Left kidney (tissue), 2 donors: ENCODE measurements around the gene TESK1. TPM values are rescaled to one million over a fixed set of nuclear protein-coding genes. Genes with fewer than 3 reads are reported as not detected.
"Not testable (repeated sequence)": the region's sequence is repeated elsewhere in the genome, so short reads cannot be mapped to it uniquely, and the experiment has no call there.

Source experiments
- DNase-seq: peaks from one replicate; pipeline ENCODE4 v3.0.0-alpha.2; 2013
- polyA plus RNA-seq: library from polyadenylated mRNA; unstranded; fragments of 120-200 nt; gene quantifications from one replicate; pipeline ENCODE4 v1.2.1, GENCODE V29; 2013; ENCODE audit not compliant: insufficient read length

Gene TESK1
- polyA plus RNA-seq, 1 donor: 39.3 TPM

DNA sequence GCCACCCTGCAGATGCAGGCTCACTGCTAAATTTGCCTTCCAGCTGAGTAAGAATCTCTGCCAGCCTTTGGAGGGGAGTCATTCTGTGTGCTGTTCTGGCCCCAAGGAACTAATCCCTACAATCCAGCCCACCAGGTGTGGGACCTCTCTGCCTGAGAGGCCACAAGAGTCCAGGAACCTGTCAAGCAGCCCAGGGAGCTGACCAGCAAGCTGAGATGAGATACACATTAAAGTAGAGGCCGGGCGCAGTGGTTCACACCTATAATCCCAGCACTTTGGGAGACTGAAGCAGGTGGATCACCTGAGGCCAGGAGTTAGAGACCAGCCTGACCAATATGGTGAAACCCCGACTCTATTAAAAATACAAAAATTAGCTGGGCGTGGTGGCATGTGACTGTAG, 7.0 kb downstream of the TESK1 start:
- not testable (repeated sequence) for DNase-seq

DNA sequence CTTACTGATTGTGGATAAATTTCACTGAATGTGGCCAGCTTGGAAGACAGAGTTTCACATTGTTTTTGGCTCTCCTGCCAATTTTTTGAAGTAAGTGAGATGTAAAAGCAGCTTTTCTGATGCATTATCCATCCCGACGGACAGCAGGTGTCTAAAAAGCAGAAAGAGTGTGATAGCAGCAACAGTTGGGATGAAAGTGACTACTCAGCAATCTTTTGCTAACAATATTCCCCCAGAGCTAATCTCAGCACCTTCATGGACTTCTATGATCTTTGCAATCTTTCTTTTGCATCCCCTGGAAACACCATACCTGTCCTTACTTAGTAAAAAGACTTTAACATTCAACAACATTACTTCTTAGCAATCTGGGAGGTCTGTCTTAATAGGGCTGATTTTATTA, 7.8 kb downstream of the TESK1 start:
- no peak for DNase-seq

DNA sequence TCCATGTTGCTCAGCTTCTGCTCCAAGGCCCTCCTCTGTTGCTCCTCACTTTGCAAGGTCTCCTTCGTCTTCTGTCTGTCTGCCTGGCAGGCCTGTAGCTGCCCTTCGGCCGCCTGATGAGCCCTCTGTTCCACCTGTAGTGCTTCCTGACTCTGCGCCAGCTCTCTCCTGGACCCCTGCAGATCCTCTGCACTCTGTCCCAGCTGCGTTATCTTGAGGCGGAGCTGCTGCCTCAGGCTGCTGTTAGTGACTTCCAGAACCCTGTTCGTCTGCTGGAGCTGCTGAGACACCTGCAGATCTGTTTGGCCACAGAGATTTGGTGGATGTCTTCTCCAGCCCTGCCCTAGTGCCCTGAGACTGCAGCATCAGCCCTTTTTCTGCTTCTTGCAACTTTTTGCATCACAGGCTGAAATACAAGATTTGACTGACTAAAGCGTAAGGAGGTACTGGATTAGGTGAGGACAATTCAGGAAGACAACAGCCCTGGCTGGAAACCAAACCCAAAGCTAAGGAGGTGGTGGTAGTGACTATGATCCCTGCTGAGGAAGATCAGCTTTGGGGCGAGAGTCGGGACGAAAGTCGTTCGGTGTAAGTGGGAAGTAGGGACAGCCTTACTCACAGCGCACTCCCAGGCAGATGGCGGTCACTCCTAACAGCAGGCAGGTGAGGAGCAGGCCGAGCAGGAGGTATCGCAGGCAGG, 11.1 kb downstream of the TESK1 start:
- no peak for DNase-seq

DNA sequence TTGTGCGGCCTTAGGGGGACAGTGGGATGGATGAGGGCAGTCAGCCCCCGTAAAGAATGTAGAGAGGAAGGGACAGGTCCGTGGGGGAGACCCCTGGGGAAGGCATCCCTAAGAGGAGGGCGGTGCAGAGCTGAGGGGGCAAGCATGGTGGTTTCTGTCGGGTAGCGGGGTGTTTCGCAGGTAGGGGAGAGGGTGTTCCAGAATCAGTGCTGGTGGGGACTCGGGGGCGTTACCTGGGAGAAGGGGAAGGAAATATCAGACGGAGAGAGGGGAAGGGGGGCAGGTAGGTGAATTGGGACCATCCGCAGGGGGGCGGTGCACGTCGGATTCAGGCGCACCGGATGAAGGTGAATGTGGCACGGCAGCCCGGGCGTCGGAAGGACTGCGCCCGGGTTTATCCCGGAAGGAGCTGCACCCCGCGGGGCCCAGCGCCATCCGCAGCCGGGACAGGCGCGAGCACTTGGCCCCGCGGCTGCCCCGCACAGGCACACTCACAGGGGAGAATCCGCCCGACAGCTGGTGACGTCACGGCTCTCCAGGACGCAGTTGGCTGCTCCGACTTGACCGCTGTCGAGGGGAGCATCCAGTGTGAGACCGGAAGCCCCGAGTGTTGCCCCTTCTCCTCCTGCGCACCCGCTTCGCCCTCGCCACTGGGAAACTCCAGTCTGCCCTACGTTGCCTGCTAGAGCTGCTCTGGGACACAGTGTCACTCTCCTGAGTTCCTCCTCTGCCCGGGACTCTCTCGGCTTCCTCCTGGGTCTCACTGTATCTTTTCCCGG, 11.8 kb downstream of the TESK1 start:
- DNase-seq: peak; percentile 50

DNA sequence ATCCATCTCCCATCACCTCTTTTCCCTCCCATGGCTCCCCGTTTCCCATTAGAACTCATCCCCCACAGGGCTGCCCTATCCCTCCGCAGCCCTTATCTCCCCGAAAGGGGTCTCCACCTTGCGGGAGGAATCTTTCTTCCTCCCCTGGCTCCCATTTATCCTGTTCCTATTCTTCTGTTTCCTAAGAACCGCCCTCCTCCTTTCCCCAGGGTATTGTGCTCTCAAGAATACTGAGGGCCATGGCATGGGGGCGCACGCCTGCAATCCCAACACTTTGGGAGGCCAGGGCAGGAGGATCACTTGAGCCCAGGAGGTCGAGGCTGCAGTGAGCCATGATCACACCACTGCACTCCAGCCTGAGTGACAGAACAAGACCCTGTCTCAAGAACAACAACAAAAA, 12.5 kb downstream of the TESK1 start:
- no peak for DNase-seq

DNA sequence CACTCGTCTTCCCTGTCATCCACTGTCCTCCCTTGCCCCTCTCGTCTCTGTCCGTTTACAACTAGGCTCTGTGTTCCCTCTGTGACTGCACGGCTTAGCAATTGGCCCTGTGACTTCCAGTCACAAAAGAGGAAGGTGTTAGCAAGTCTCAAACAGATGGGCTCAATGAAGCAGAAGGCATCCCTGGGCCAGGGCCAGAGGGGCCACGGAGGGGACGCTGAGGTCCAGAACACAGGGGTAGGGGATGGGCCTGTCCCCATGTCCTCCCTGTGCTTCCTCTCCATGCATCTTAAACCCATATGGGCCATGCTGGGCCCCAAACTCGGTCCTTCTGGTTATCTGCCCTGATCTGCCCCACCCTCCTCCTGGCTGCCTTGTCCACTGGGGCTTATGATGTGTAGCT, 13.3 kb downstream of the TESK1 start, which contains the start of gene CD72:
CD72 (minus strand) TSS at position 89 of the 403 bp plus-strand sequence. CDS start 110 bp downstream, outside the sequence.
- no peak for DNase-seq

DNA sequence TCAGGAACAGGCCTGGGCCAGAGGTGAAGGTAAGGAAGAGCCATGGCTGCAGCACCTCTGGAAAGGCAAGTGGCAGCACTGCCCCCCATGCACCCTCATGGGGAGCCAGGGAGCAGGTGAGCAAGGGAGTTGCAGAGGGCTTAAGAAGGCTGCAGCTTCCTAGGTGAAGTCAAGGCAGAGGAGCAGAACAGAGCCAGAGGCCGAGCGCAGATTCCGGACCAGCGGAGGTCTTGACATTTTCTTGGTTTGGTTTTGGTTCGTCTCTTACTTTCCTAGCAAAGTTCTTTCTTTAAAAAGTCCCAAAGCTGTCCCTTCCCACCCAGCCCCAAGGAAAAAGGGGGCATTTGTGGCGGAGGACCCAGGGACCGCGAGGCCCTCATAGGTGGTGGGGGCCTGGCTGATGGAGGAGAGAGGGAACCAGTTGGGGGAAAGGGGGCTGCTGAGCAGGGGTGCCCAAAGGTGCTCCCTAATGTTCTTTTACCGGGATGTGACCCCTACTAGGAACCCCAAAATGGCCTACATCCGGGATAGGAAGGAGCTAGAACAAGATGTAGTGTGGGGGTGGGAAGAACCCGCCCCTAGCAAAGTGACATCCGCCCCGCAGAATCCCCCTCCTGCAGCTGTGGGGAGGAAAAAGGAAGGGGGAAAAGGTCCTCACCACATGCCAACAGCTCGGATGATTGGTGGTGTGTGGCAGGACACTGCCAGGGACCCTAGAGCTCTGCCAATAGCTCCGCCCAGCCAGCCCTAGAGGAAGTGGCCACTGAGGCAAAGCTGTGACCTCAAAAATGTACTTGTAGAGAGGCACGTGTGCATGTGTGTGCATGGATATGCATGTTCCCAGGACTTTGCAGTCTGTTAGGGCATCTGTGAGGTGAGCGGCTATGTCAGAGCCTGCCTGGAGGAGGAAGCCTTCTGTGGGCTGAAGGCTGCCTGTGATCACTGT, 14.1 kb downstream of the TESK1 start:
- no peak for DNase-seq

DNA sequence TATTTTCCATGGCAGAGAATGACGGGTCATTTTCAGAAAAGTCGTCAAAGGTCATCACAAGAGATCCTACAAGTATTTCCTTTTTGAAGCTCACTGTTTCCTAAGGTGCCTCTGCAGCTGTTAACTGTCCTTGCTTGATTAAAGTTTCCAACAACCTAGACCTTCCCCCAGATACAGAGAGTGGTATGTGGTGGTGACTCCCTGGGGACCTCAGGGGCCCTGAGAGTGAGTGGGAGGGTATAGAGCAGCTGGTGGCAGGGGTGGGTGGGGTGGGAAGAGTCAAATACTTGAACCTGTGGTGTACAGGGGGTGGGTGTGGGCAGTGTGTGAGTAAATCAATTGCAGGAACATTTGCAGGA, 14.7 kb downstream of the TESK1 start:
- no peak for DNase-seq

DNA sequence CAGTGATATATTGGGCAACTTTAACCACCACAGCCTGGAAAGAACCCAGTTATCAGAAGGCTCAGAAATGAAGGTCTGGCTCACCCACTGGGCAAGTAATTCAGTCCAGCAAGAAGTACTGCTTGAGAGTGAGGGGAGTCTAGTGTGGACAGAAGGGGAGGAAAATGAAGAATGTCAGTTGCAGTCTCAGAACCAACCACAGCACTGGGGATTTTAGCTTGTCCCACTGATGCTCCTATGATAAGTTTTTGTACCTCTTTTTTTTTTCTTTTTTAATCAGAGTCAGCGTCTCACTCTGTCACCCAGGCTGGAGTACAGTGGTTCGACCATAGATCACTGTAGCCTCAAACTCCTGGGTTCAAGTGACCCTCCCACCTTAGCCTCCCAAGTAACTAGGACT, 22.5 kb downstream of the TESK1 start:
- DNase-seq: no peak

DNA sequence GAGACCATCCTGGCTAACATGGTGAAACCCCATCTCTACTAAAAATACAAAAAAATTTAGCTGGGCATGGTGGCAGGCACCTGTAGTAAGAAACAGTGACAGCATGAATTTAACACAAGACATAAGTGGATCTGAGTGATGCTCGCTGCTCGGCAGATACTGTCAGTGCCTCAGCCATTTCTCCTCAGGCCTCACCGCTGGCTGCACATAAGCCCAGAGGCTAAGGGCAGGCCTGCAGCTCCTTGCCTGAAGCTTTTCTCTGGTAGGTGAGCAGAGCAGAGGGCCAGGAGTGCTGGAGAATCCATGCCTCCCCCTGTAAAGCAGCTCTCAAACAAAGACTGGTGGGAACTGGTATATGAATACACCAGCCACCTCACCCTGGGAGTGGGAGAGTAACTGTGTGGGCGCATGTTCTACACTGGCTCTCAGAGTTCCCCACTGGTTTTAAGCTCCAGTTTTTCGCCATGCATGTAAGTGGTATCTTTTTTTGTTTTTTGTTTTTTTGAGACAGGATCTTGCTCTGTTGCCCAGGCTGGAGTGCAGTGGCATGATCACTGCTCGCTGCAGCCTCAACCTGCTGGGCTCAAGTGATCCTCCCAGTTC, 23.4 kb downstream of the TESK1 start:
- DNase-seq: no peak

DNA sequence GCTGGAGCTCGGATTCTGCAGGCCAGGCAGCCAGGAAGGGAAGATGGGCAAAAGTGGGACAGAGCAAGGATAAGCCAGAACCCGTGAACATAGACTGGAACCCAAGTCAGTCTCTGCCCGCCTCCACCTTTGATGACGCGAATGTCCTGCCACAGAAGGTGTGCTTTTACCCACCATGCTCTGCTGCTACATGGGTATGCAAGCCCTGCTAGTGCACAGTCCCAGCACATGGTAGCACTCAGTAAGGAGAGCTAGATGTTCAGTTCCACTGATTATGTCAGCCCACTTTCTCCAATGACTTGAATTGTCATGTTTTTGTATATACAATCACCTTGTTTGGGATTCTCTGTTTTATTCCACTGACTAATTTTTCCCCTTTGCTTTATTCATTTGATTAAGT, 24.5 kb downstream of the TESK1 start:
- no peak for DNase-seq

DNA sequence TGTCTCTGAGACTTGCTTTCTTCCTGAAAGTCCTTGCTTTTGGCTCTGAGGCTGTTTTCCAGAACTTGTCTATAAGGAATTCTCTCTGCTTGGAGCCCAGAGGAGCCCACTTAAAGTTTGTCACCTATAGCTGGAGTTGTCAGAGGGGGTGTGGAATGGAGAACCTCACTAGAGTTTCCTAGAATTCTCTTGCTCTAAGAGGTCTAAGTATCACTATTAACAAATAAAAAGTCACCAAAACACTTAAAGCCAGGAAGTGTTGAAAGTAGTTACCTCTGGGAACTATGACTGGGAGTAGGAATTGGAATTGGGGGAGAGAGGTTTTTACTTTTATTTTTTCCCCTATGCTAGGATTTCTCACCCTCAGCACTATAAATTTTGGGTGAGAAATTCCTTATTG, 30.7 kb downstream of the TESK1 start:
- no peak for DNase-seq

DNA sequence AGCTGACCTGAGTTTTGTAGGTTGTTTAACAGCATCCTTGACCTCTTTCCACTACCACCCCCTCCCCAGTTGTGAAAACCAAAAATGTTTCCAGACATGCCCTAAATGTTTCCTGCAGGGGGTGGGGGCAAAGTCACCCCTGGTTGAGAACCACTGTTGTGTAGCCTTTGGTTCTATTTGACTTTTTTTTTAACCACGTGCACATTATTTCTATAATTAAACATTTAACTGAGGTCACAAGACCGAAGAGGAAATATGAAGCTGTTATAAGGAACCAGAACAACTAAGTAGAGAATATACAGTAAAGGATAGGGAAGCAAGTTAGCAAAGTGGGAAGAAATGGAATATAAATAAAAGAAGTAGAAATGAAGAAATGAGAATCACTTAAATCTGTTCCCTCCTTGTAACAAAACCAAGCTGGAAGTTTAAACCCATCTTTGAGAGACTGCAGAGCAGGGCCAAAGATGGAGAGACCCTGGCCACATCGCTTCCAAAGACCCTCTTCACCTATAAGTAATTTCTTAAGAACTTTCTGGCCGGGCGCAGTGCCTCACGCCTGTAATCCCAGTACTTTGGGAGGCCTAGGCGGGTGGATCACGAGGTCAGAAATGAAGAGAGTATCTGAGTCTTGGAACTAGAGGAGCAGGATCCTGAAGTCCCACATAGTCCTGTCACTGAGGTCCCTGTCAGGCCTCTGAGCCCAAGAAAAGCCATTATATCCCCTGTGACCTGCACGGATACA, 31.2 kb downstream of the TESK1 start:
- DNase-seq: no peak

DNA sequence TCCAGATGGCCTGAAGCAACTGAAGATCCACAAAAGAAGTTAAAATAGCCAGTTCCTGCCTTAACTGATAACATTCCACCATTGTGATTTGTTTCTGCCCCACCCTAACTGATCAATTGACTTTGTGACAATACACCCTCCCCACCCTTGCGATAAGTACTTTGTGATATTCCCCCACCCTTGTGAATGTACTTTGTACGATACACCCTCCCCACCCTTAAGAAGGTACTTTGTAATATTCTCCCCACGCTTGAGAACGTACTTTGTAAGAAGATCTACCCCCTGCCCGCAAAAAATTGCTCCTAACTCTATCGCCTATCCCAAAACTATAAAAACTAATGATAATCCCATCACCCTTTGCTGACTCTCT, 31.8 kb downstream of the TESK1 start:
- not testable (repeated sequence) for DNase-seq

DNA sequence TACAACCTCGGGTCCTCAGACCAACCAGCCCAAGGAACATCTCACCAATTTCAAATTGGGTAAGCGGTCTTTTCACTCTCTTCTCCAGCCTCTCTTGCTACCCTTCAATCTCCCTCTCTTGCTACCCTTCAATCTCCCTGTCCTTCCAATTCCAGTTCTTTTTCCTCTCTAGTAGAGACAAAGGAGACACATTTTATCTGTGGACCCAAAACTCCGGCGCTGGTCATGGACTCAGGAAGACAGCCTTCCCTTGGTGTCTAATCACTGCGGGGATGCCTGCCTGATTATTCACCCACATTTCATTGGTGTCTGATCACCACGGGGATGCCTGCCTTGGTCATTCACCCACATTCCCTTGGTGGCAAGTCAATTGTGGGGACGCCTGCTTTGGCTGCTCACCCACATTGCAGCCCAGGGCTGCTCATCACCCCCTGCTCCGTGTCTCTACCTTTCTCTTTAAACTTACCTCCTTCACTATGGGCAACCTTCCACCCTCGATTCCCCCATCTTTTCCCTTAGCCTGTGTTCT, 32.4 kb downstream of the TESK1 start:
- not testable (repeated sequence) for DNase-seq

DNA sequence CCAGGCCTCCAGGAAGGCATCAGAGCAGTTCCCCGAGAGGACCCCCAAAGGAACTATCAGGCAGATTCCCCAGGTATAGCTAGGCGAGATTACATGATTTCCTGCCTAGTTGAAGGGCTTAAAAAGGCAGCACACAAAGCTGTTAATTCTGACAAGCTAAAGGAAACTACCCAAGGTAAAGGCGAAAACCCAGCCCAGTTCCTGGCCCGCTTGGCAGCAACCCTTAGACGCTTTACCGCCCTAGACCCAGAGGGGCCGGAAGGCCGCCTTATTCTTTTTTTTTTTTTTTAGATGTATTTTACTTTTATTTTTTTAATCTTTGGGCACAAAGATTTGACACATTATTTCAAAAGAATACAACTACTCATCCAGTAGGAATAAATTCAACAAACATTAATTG, 33.7 kb downstream of the TESK1 start:
- not testable (repeated sequence) for DNase-seq

DNA sequence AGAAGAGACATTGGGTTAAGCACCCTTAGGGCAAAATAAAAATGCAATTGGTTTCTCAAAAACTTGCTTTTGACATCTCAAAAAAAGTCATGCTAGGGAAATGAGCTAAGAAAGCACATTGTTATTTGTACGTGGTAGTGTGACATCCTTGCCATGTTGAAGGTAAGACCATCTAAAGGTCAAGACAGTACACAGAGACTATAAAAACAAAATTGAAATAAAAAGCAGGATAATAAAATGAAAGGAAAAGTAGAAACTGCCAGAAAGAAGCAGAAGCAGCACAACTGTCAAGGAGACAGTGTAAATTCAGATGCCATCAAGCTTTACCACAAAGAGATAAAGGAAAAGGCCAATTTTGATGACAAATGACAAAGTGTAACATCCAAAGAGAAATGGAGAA, 34.2 kb downstream of the TESK1 start:
- not testable (repeated sequence) for DNase-seq

DNA sequence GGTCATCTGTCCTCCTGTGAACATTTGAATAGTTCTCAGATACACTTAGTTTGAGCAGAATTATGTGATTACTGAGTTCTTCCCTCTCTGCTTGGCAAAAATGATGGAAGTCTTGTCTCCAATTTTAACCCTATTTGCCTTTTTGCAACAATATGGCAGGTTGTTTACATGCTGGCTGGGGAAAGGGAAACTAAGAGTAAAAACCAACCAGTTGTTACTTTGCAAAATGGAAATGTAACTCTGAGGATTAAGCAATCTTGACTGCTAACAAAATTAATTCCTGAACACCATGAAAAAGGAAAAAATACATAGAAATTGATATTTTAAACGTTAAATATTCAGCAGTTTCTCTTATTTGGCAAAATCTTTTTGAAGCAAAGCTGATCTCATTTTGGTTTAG, 34.6 kb downstream of the TESK1 start:
- no peak for DNase-seq

DNA sequence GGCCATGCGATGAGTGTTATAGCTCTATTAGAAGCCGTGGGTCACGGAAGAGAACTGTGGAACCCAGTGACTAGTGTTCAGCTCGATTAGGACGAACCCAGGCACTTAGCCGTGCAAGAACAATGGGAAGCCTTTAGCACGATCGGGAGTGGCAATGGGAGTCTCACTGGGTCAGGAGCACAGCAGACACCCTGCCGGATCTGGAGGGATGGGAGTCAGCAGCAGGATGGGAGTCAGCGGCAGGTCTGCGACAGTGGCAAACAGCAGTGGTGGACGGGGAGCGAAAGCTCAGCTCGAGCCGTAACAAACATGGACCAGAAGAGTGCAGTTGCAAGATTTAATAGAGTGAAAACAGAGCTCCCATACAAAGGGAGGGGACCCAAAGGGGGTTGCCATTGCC, 35.4 kb downstream of the TESK1 start:
- DNase-seq: not testable (repeated sequence)

DNA sequence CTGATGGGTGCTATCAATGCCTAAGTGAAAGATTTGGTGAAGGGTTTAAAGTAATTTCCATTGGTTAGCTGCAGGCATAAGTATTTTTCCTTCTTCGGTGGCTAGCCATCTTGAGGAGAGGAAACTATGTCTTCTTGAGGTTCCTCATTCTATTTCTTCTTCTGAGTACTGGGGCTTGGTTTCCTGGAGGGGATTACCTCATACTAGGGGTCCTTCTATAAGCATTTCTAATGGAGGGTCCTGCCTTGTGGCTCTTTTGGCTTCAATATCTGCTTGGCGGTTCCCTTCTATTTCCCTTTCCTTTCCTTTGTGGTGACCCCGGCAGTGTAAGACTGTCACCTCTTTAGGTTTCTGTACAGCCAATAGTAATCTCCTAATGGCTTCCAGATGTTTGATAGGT, 36.4 kb downstream of the TESK1 start:
- not testable (repeated sequence) for DNase-seq

DNA sequence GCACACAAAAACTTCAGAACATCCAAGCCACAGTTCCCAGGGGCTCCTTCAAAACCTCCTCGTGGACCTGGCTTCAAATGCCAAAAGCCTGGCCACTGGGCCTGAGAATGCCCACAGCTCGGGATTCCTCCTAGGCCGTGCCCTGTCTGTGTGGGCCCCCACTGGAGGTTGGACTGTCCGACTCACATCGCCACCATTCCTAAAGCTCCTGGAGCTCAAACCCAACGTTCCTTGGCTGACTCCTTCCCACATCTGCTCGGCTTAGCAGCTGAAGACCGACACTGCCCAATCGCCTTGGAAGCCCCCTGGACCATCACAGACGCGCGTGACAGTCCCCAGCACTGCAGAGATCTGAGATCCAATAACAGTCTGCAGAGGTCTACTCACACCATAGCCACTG, 38.0 kb downstream of the TESK1 start:
- no peak for DNase-seq
